ENCODE results near the gene SRRM4.
A peak's percentile ranks its signal among the peaks of the same experiment; 100 is the strongest.

SRRM4 gene

DNA sequence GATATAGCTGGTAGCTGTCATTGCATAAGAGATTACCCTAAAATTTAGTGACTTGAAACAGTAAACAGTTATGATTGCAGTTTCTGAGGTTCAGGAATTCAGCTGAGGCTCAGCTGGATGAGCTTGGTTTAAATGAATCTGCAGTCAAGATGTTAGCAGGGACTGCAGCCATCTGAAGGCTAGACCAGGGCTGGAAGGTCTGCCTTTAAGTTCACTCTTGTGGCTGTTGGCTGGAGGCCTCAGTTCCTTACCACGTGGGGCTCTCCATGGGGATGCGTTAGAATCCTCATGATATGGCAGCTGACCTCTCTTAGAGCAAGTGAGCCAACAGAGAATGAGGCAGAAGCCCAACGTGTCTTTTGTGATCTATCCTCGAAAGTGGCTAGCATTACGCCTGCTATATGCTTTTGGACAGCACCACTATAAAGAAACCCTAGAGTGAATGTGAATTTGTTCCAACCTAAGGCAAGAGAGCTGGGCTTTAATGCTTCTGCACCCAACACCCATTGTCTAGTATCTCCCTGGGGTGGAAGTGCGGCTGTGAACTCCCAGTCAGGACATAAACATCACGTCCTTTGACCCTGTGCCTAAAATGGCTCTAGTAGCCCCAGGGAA lies 223.4 kb downstream of the SRRM4 start:
- TF ChIP-seq, protein P1, sequence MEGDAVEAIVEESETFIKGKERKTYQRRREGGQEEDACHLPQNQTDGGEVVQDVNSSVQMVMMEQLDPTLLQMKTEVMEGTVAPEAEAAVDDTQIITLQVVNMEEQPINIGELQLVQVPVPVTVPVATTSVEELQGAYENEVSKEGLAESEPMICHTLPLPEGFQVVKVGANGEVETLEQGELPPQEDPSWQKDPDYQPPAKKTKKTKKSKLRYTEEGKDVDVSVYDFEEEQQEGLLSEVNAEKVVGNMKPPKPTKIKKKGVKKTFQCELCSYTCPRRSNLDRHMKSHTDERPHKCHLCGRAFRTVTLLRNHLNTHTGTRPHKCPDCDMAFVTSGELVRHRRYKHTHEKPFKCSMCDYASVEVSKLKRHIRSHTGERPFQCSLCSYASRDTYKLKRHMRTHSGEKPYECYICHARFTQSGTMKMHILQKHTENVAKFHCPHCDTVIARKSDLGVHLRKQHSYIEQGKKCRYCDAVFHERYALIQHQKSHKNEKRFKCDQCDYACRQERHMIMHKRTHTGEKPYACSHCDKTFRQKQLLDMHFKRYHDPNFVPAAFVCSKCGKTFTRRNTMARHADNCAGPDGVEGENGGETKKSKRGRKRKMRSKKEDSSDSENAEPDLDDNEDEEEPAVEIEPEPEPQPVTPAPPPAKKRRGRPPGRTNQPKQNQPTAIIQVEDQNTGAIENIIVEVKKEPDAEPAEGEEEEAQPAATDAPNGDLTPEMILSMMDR (conservative IDR thresholded peaks at IDR 0.05; ENCODE audit: control insufficient read depth, insufficient read depth, low read depth, low read length): no peak
- DNase-seq (ENCODE audit: low read depth): no peak

DNA sequence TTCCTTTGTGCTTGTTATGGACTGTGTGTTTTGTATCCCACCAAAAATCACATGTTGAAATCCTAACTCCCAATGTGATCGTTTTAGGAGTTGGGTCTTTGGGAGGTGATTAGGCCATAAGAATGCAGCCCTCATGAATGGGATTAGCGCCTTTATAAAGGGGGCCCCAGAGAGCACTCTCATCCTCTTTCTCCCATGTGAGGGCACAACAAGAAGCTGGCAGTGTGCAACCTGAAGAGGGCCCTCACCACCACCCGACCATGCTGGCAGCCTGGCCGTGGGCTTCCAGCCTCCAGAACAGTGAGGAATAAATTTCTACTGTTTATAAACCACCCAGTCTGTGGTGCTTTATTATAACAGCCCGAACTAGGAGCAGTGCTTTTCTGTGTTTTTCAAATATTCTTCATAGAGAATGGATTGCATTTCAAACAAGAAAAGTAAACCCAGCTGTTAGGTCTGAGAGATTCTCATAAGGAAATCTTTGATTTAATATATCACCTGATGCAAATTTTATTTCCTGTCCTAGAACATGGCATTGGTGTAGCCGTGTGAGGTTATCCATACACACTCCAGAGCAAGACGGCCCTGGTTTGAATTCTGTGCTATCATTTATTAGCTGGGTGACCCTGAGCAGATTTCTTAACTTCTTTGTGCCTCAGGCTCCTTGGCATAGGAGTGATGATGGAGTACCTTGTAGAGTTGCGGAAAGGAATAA lies 225.2 kb downstream of the SRRM4 start:
- no peak for DNase-seq (ENCODE audit: low read depth)
- no peak overlapping the region for H3K4me3 ChIP-seq (ENCODE audit: control insufficient read depth, low read depth, low read length)
- TF ChIP-seq, protein P1 (conservative IDR thresholded peaks at IDR 0.05; ENCODE audit: control insufficient read depth, insufficient read depth, low read depth, low read length): no peak

More for the DNA sequence above, 223.4 kb downstream of the SRRM4 start:
- H3K4me3 ChIP-seq (ENCODE audit: control insufficient read depth, low read depth, low read length): no peak overlapping the region

- TF ChIP-seq, protein P1 (conservative IDR thresholded peaks at IDR 0.05; ENCODE audit: control insufficient read depth, insufficient read depth, low read depth, low read length): no peak
- no peak overlapping the region for H3K4me3 ChIP-seq (ENCODE audit: control insufficient read depth, low read depth, low read length)
- DNase-seq (ENCODE audit: low read depth): no peak
Measured at GRCh38 chr12:119207063-119207560, 225.8 kb downstream of the SRRM4 start.

DNA sequence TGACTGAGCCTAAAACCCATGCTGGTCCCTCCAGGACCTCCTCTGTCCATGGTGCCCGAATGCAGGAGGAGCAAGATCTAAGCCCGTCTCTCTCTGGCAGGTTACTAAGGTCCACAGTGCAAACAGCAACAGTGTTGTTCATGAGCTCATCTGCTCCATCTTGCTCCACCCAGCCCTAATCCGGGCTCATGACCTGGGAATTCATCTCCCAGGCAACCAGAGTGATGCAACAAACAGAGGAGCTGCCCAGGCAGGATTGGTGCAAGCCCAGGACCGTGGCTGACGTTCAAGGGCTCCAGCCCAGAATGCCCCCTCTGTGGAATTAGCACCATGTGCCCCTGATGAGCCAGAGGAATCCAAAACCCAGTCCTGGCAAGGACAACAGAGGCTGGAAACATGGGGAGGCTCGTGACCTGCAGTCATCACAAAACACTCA lies 227.3 kb downstream of the SRRM4 start:
- no peak overlapping the region for H3K4me3 ChIP-seq (ENCODE audit: control insufficient read depth, low read depth, low read length)
- DNase-seq (ENCODE audit: low read depth): peak; percentile 68
- TF ChIP-seq, protein P1 (conservative IDR thresholded peaks at IDR 0.05; ENCODE audit: control insufficient read depth, insufficient read depth, low read depth, low read length): no peak

DNA sequence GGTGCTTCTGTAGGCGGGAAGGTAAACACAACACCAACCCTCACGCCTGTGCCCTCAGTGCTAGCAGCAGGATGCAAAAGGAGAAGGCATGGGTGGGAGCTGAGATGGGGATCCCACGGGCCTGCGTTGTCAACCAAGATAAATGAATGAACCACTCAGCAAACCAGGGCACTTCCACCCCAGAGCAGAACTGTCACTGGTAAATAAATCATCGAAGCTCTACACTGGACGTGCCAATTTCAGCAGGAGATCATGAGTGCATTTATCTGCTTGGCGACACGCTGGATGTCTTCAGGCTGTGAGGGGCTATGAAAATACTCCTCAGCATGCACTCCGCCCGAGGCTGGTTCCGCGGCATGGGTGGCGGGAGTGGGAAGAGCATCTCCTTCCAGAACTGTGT lies 230.5 kb downstream of the SRRM4 start:
- TF ChIP-seq, protein P1 (conservative IDR thresholded peaks at IDR 0.05; ENCODE audit: control insufficient read depth, insufficient read depth, low read depth, low read length): no peak
- no peak for DNase-seq (ENCODE audit: low read depth)
- no peak overlapping the region for H3K4me3 ChIP-seq (ENCODE audit: control insufficient read depth, low read depth, low read length)

Measured in fibroblast of mammary gland (primary cell).